ENCODE data around the gene TLL2.

DNA sequence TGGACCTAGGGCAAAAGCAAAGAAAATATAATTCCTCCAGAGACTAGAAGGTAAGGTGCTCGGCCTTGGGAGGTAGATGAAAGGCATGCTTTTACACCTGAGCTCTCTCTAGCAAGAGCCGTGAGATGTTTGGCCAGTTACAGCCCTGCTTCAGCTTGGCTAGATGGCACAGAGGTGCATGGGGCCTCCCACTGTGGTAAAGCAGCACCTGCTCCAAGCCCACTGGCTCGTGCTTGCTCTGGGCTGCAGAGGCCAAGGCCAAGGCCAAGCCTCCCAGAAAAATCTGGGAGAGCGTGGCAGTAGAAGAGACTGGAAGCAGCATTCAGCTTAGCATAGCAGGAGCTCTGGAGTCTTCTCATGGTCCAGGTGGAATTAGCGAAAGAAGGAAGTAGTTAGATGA, 123.9 kb downstream of the TLL2 start:
- TF ChIP-seq, protein P1, sequence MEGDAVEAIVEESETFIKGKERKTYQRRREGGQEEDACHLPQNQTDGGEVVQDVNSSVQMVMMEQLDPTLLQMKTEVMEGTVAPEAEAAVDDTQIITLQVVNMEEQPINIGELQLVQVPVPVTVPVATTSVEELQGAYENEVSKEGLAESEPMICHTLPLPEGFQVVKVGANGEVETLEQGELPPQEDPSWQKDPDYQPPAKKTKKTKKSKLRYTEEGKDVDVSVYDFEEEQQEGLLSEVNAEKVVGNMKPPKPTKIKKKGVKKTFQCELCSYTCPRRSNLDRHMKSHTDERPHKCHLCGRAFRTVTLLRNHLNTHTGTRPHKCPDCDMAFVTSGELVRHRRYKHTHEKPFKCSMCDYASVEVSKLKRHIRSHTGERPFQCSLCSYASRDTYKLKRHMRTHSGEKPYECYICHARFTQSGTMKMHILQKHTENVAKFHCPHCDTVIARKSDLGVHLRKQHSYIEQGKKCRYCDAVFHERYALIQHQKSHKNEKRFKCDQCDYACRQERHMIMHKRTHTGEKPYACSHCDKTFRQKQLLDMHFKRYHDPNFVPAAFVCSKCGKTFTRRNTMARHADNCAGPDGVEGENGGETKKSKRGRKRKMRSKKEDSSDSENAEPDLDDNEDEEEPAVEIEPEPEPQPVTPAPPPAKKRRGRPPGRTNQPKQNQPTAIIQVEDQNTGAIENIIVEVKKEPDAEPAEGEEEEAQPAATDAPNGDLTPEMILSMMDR (IDR thresholded peaks at IDR 0.05; ENCODE audit: low read length), result no peak
- TF ChIP-seq EZH2 (optimal IDR thresholded peaks at IDR 0.05; ENCODE audit: low read depth, low read length) (no peak), EZH2phosphoT487 (IDR thresholded peaks at IDR 0.05; ENCODE audit: low read length) (no peak)
